Breast epithelium (tissue), 4 donors: Measurements from ENCODE around the gene ISLR. TPM values are rescaled to one million over a fixed set of nuclear protein-coding genes. Genes with fewer than 3 reads are reported as not detected.

Source experiments
- DNase-seq, 2 donors: peaks; one replicate each; pipeline ENCODE4 v3.0.0-alpha.2; 2019; ENCODE audit warnings: low spot score in 2 of 2
- H3K27ac ChIP-seq, 2 donors: fragments of 200-600 bp; sonication (generic) in 1 of 2; one replicate each; pipeline ENCODE4 v1.5.1; 2016 to 2019; ENCODE audit warnings: mild to moderate bottlenecking in 1 of 2
- H3K27me3 ChIP-seq, 2 donors: fragments of 200-600 bp; sonication (generic) in 1 of 2; one replicate each; pipeline versions ENCODE4 v1.5.1 to v1.6.0; 2017 to 2019; ENCODE audit warnings: control low read depth in 1 of 2, mild to moderate bottlenecking in 1 of 2
- H3K36me3 ChIP-seq: fragments of 200-600 bp; one replicate; pipeline ENCODE4 v1.5.1; 2019
- H3K4me1 ChIP-seq, 2 donors: fragments of 200-600 bp; sonication (generic); one replicate each; pipeline ENCODE4 v1.5.1; 2016 to 2019; ENCODE audit warnings: control low read depth in 1 of 2
- H3K4me3 ChIP-seq, 3 donors: fragments of 200-600 bp; sonication (generic); 1 replicate in 2 of 3; 2 replicates in 1 of 3; pipeline ENCODE4 v1.5.1; 2016 to 2019; ENCODE audit warnings: mild to moderate bottlenecking in 3 of 3, moderate library complexity in 2 of 3
- H3K9me3 ChIP-seq, 2 donors: fragments of 200-600 bp; sonication (generic) in 1 of 2; one replicate each; pipeline ENCODE4 v1.5.1; 2016 to 2019; ENCODE audit warnings: control low read depth in 1 of 2
- CTCF ChIP-seq, 3 donors: fragments of 450-650 bp; IDR thresholded peaks; one replicate each; pipeline ENCODE4 v1.5.1; 2016 to 2017; ENCODE audit warnings: antibody characterized with exemption in 3 of 3, mild to moderate bottlenecking in 3 of 3, moderate library complexity in 3 of 3
- POLR2A ChIP-seq: fragments of 450-650 bp; IDR thresholded peaks from one replicate; pipeline ENCODE4 v1.6.1; 2016; ENCODE audit warnings: antibody characterized with exemption, mild to moderate bottlenecking, moderate library complexity
- POLR2AphosphoS5 ChIP-seq, 3 donors: sonication (generic); formaldehyde crosslinking; IDR thresholded peaks; one replicate each; pipeline ENCODE4 v1.6.1; 2017; ENCODE audit warnings: antibody characterized with exemption in 3 of 3
- intact Hi-C: fragments of 100-400 bp; cut with DNase I; formaldehyde crosslinking; loops from one replicate; pipeline ENCODE4 v1.15.1; 2023; ENCODE audit warnings: low total_unique reads
- total RNA-seq, 3 donors: library from RNA; depleted of rRNA; stranded (reverse); fragments of >200 nt; gene quantifications; one replicate each; pipeline ENCODE4 v1.1.0, GENCODE V29; 2016

Gene ISLR
- total RNA-seq, 3 donors from 2014 or later = 49.2 to 88.0 (median 71.8) TPM

GRCh38 chr15:74221399-74222239 lies 48.1 kb downstream of the ISLR start:
- no peak for TF ChIP-seq POLR2A
- TF ChIP-seq POLR2AphosphoS5 (IDR thresholded peaks at IDR 0.05) = no peak
- no peak for TF ChIP-seq CTCF (IDR thresholded peaks at IDR 0.05)
- Histone ChIP-seq H3K4me1 (no peaks in the 10 kb centered on the region), H3K4me3 (no peak overlapping the region), H3K9me3 (no peaks in the 10 kb centered on the region), H3K36me3 (no peaks in the 10 kb centered on the region), H3K27ac (no peak overlapping the region), H3K27me3 (no peaks in the 10 kb centered on the region)
- DNase-seq = no peak
- intact Hi-C loops = no loop called here

- no peaks in the 10 kb centered on the region for H3K36me3 ChIP-seq
- no peaks in the 10 kb centered on the region for H3K9me3 ChIP-seq
- H3K27me3 ChIP-seq = no peaks in the 10 kb centered on the region
- TF ChIP-seq CTCF (IDR thresholded peaks at IDR 0.05) (no peak), POLR2AphosphoS5 (IDR thresholded peaks at IDR 0.05) (no peak), POLR2A (no peak)
- no peaks in the 10 kb centered on the region for H3K4me1 ChIP-seq
- intact Hi-C loops = no loop called here
- H3K27ac ChIP-seq = no peak overlapping the region
- no peak overlapping the region for H3K4me3 ChIP-seq
- no peak for DNase-seq
Measured at GRCh38 chr15:74222240-74223119, 49.0 kb downstream of the ISLR start.

GRCh38 chr15:74225928-74226327 lies 52.4 kb downstream of the ISLR start:
- Histone ChIP-seq H3K36me3 (no peaks in the 10 kb centered on the region), H3K4me3 (no peak overlapping the region), H3K27me3 (no peaks in the 10 kb centered on the region), H3K27ac (no peak overlapping the region), H3K4me1 (no peaks in the 10 kb centered on the region), H3K9me3 (no peaks in the 10 kb centered on the region)
- intact Hi-C loops = no loop called here
- TF ChIP-seq CTCF (IDR thresholded peaks at IDR 0.05) = no peak
- TF ChIP-seq POLR2AphosphoS5 (IDR thresholded peaks at IDR 0.05) = no peak
- DNase-seq = no peak

Other genes starting within 250 kb of the ISLR start
- 10 to 100 TPM in 2 of 3 donors, 1 to 10 TPM in 1; 5.6 to 11.3 (median 10.8) TPM for gene LOXL1, start 247.2 kb upstream of the ISLR start, total RNA-seq
- gene STOML1, start 181.4 kb upstream of the ISLR start, total RNA-seq = 10 to 100 TPM in 1 of 3 donors, 1 to 10 TPM in 2; 8.5 to 10.7 (median 9.7) TPM
- 100 to 1,000 TPM in 1 of 3 donors, 10 to 100 TPM in 2; 37.8 to 103 (median 49.8) TPM for gene PML, start 179.0 kb upstream of the ISLR start, total RNA-seq
- 1 to 10 TPM in 1 of 3 donors, not detected in 2; 1.0 TPM for gene GOLGA6A, start 91.2 kb upstream of the ISLR start, total RNA-seq
- under 1 TPM in 2 of 3 donors, not detected in 1; 0.48 to 0.88 TPM for gene ISLR2, start 43.1 kb upstream of the ISLR start, total RNA-seq
- 1 to 10 TPM in 1 of 3 donors, under 1 TPM in 1, not detected in 1; 0.98 to 1.0 TPM for gene STRA6, start 29.1 kb downstream of the ISLR start, total RNA-seq
- under 1 TPM in 1 of 3 donors, not detected in 2; 0.33 TPM for gene CCDC33, start 62.6 kb downstream of the ISLR start, total RNA-seq
- gene CYP11A1, start 193.9 kb downstream of the ISLR start, total RNA-seq = 1 to 10 TPM; 1.1 to 4.6 (median 1.3) TPM